Tibial artery (tissue), 4 donors: ENCODE measurements around the gene DLGAP5.

Experiments
- DNase-seq, 2 donors: peaks; one replicate each; pipeline ENCODE4 v3.0.0-alpha.2; 2019
- H3K27ac ChIP-seq, 2 donors: fragments of 200-600 bp; sonication (generic) in 1 of 2; 1 replicate in 1 of 2; 2 replicates in 1 of 2; pipeline ENCODE4 v1.5.1; 2018 to 2019; ENCODE audit warnings: mild to moderate bottlenecking in 1 of 2
- H3K27me3 ChIP-seq, 2 donors: fragments of 200-600 bp; sonication (generic) in 1 of 2; one replicate each; pipeline versions ENCODE4 v1.5.1 to v1.6.0; 2016 to 2019
- H3K36me3 ChIP-seq, 3 donors: fragments of 200-600 bp; sonication (generic) in 2 of 3; one replicate each; pipeline ENCODE4 v1.5.1; 2016 to 2019; ENCODE audit warnings: mild to moderate bottlenecking in 2 of 3
- H3K4me1 ChIP-seq, 4 donors: fragments of 200-600 bp; sonication (generic) in 2 of 4; 1 replicate in 3 of 4; 2 replicates in 1 of 4; pipeline ENCODE4 v1.5.1; 2016 to 2019
- H3K4me3 ChIP-seq, 2 donors: fragments of 200-600 bp; sonication (generic) in 1 of 2; 1 replicate in 1 of 2; 2 replicates in 1 of 2; pipeline ENCODE4 v1.5.1; 2018 to 2019; ENCODE audit warnings: mild to moderate bottlenecking in 2 of 2
- H3K9me3 ChIP-seq, 3 donors: fragments of 200-600 bp; sonication (generic) in 1 of 3; one replicate each; pipeline ENCODE4 v1.5.1; 2016 to 2019
- CTCF ChIP-seq, 2 experiments: fragments of 200-600 bp in 1 of 2; fragments of 450-650 bp in 1 of 2; IDR thresholded peaks; one replicate each; pipeline ENCODE4 v1.5.1; 2017 to 2019; ENCODE audit warnings: antibody characterized with exemption in 2 of 2, mild to moderate bottlenecking in 1 of 2, moderate library complexity in 1 of 2
- intact Hi-C: fragments of 100-400 bp; cut with DNase I; formaldehyde crosslinking; loops from one replicate; pipeline ENCODE4 v1.15.0; 2023; ENCODE audit warnings: low total_unique reads

Gene DLGAP5

GRCh38 chr14:55191203-55192053, at the start of gene DLGAP5:
Gene DLGAP5, minus strand, starts transcription at chr14:55191585. Its CDS starts 2,406 bp downstream, at chr14:55189179.
- Histone ChIP-seq H3K27me3 (no peaks in the 10 kb centered on the region), H3K9me3 (no peaks in the 10 kb centered on the region), H3K4me1 (peaks cover 0 to 6% (median 6%) of the 10 kb centered on the region in 4 donors), H3K27ac (peak within 1 kb of the TSS; percentile 72 to 80), H3K36me3 (no peaks in the 10 kb centered on the region), H3K4me3 (peak within 1 kb of the TSS; percentile 56 to 63)
- no peak for TF ChIP-seq CTCF (IDR thresholded peaks at IDR 0.05)
- peak; percentile 95 to 96 for DNase-seq
- intact Hi-C loops, result no loop called here

- no peak for TF ChIP-seq CTCF (IDR thresholded peaks at IDR 0.05)
- no peak for DNase-seq
- Histone ChIP-seq H3K4me1 (peaks cover 0 to 11% (median 2%) of the 10 kb centered on the region in 4 donors), H3K27ac (no peak overlapping the region), H3K9me3 (no peaks in the 10 kb centered on the region), H3K36me3 (no peaks in the 10 kb centered on the region), H3K4me3 (no peak overlapping the region), H3K27me3 (peaks cover 0 to 10% of the 10 kb centered on the region in 2 donors)
- intact Hi-C loops, result no loop called here
Measured at GRCh38 chr14:55240526-55241178, 49.3 kb upstream of the DLGAP5 start.

GRCh38 chr14:55239320-55239719, 47.9 kb upstream of the DLGAP5 start:
- TF ChIP-seq CTCF (IDR thresholded peaks at IDR 0.05), result no peak
- Histone ChIP-seq H3K27ac (no peak overlapping the region), H3K36me3 (no peaks in the 10 kb centered on the region), H3K27me3 (peaks cover 0 to 10% of the 10 kb centered on the region in 2 donors), H3K9me3 (no peaks in the 10 kb centered on the region), H3K4me1 (peaks cover 0 to 11% (median 2%) of the 10 kb centered on the region in 4 donors), H3K4me3 (no peak overlapping the region)
- no peak for DNase-seq
- intact Hi-C loops, result no loop called here

- Histone ChIP-seq H3K4me3 (no peak overlapping the region), H3K4me1 (peaks cover 0 to 11% (median 2%) of the 10 kb centered on the region in 4 donors), H3K27ac (no peak overlapping the region), H3K36me3 (no peaks in the 10 kb centered on the region), H3K27me3 (peaks cover 0 to 6% of the 10 kb centered on the region in 2 donors), H3K9me3 (no peaks in the 10 kb centered on the region)
- DNase-seq, result no peak
- TF ChIP-seq CTCF (IDR thresholded peaks at IDR 0.05), result no peak
- intact Hi-C loops, result no loop called here
Measured at GRCh38 chr14:55238019-55238680, 46.8 kb upstream of the DLGAP5 start.

- Histone ChIP-seq H3K9me3 (no peaks in the 10 kb centered on the region), H3K4me1 (no peaks in the 10 kb centered on the region), H3K36me3 (no peaks in the 10 kb centered on the region), H3K27ac (no peak overlapping the region), H3K27me3 (no peaks in the 10 kb centered on the region), H3K4me3 (no peak overlapping the region)
- intact Hi-C loops, result no loop called here
- DNase-seq, result no peak
- no peak for TF ChIP-seq CTCF (IDR thresholded peaks at IDR 0.05)
Measured at GRCh38 chr14:55233591-55233990, 42.2 kb upstream of the DLGAP5 start.
